Mesothelial cell of epicardium (in vitro differentiated cells): ENCODE results near the gene MAGEA11. TPM values are rescaled to one million over a fixed set of nuclear protein-coding genes. Genes with fewer than 3 reads are reported as not detected.
"Not testable (repeated sequence)": the region's sequence is repeated elsewhere in the genome, so short reads cannot be mapped to it uniquely, and the experiment has no call there.

Experiments used
- DNase-seq, 2 experiments: peaks; one replicate each; pipeline ENCODE4 v3.0.0; 2021; ENCODE audit warnings: low spot score in 2 of 2; ENCODE audit not compliant: unreplicated experiment in 2 of 2
- H3K27ac Mint-ChIP-seq: 2 replicates; pipeline ENCODE4 v1.8.0; 2021; ENCODE audit warnings: mixed read lengths
- H3K27me3 Mint-ChIP-seq: 2 replicates; pipeline ENCODE4 v1.8.0; 2021; ENCODE audit warnings: low read depth, mixed read lengths
- H3K36me3 Mint-ChIP-seq: 2 replicates; pipeline ENCODE4 v1.8.0; 2021; ENCODE audit warnings: mixed read lengths
- H3K4me1 Mint-ChIP-seq: 2 replicates; pipeline ENCODE4 v1.8.0; 2021; ENCODE audit warnings: mixed read lengths
- H3K4me3 Mint-ChIP-seq: 2 replicates; pipeline ENCODE4 v1.8.0; 2021; ENCODE audit warnings: mild to moderate bottlenecking, moderate library complexity, mixed read lengths
- H3K9me3 Mint-ChIP-seq: 2 replicates; pipeline ENCODE4 v1.8.0; 2021; ENCODE audit warnings: mixed read lengths
- CTCF ChIP-seq: fragments of 200-600 bp; sonication (generic); IDR thresholded peaks from one replicate; pipeline ENCODE4 v1.5.0; 2021; ENCODE audit warnings: antibody characterized with exemption; ENCODE audit not compliant: unreplicated experiment
- total RNA-seq: library from RNA; stranded (reverse); gene quantifications from 3 replicates; pipeline ENCODE4 v1.2.1, GENCODE V29; 2021

MAGEA11 gene
- total RNA-seq, 1 donor from 2014 or later = not detected

- H3K27ac Mint-ChIP-seq = no peak overlapping the region
- H3K9me3 Mint-ChIP-seq = peaks cover 40% of the 10 kb centered on the region
- no peak for DNase-seq
- no peak overlapping the region for H3K4me3 Mint-ChIP-seq
- H3K36me3 Mint-ChIP-seq = no peaks in the 10 kb centered on the region
- no peak for TF ChIP-seq CTCF
- no peaks in the 10 kb centered on the region for H3K27me3 Mint-ChIP-seq
- peaks cover 6% of the 10 kb centered on the region for H3K4me1 Mint-ChIP-seq
These were observed 27.7 kb upstream of the MAGEA11 start for GRCh38 chrX:149683966-149684730.

GRCh38 chrX:149687991-149688390 is 23.9 kb upstream of the MAGEA11 start:
- H3K9me3 Mint-ChIP-seq = peaks cover 62% of the 10 kb centered on the region
- H3K27ac Mint-ChIP-seq = no peak overlapping the region
- H3K4me3 Mint-ChIP-seq = no peak overlapping the region
- peaks cover 5% of the 10 kb centered on the region for H3K4me1 Mint-ChIP-seq
- no peaks in the 10 kb centered on the region for H3K36me3 Mint-ChIP-seq
- no peak for TF ChIP-seq CTCF
- DNase-seq = no peak
- no peaks in the 10 kb centered on the region for H3K27me3 Mint-ChIP-seq

GRCh38 chrX:149688552-149688951 is 23.3 kb upstream of the MAGEA11 start:
- no peak for DNase-seq
- Mint-ChIP-seq H3K9me3 (peaks cover 62% of the 10 kb centered on the region), H3K36me3 (no peaks in the 10 kb centered on the region), H3K4me3 (no peak overlapping the region), H3K4me1 (no peaks in the 10 kb centered on the region), H3K27me3 (no peaks in the 10 kb centered on the region), H3K27ac (no peak overlapping the region)
- no peak for TF ChIP-seq CTCF

GRCh38 chrX:149691794-149692193 is 20.1 kb upstream of the MAGEA11 start:
- Mint-ChIP-seq H3K27me3 (no peaks in the 10 kb centered on the region), H3K27ac (no peak overlapping the region), H3K4me3 (no peak overlapping the region), H3K9me3 (peaks cover 67% of the 10 kb centered on the region), H3K4me1 (no peaks in the 10 kb centered on the region), H3K36me3 (no peaks in the 10 kb centered on the region)
- no peak for DNase-seq
- TF ChIP-seq CTCF = no peak

GRCh38 chrX:149692686-149693272 is 19.1 kb upstream of the MAGEA11 start:
- H3K27me3 Mint-ChIP-seq, DNase-seq, H3K36me3 Mint-ChIP-seq, H3K4me3 Mint-ChIP-seq, H3K27ac Mint-ChIP-seq, H3K4me1 Mint-ChIP-seq: not testable (repeated sequence)
- peaks cover 67% of the 10 kb centered on the region for H3K9me3 Mint-ChIP-seq

- TF ChIP-seq CTCF = no peak
- DNase-seq = no peak
- H3K27ac Mint-ChIP-seq = no peak overlapping the region
- no peaks in the 10 kb centered on the region for H3K4me1 Mint-ChIP-seq
- H3K9me3 Mint-ChIP-seq = peaks cover 38% of the 10 kb centered on the region
- no peaks in the 10 kb centered on the region for H3K36me3 Mint-ChIP-seq
- no peaks in the 10 kb centered on the region for H3K27me3 Mint-ChIP-seq
- H3K4me3 Mint-ChIP-seq = no peak overlapping the region
These were observed 12.1 kb upstream of the MAGEA11 start for GRCh38 chrX:149699761-149700160.
